Limb (tissue), 2 donors: ENCODE measurements around the gene HOXC11.

Source experiments
- DNase-seq, 2 donors: peaks; one replicate each; pipeline ENCODE4 v3.0.0-alpha.2; 2016; ENCODE audit errors: extremely low spot score in 2 of 2

Gene HOXC11

GRCh38 chr12:53973236-53974042 is 513 bp downstream of the HOXC11 start:
- DNase-seq, result no peak

GRCh38 chr12:53974084-53975063 is 1.4 kb downstream of the HOXC11 start, which contains the start of gene HOTAIR:
HOTAIR (minus strand) TSS chr12:53974954.
- no peak for DNase-seq

- DNase-seq, result no peak
Observed at GRCh38 chr12:53975064-53975471, 2.1 kb downstream of the HOXC11 start.

- DNase-seq, result no peak
Observed at GRCh38 chr12:53975479-53976152, 2.7 kb downstream of the HOXC11 start.

- peak in 1 of 2 donors; percentile 77 for DNase-seq
Observed at GRCh38 chr12:53976172-53976822, 3.4 kb downstream of the HOXC11 start.

- no peak for DNase-seq
Observed at GRCh38 chr12:53976823-53977595, 4.1 kb downstream of the HOXC11 start.

- DNase-seq, result no peak
Observed at GRCh38 chr12:53977596-53978445, 4.9 kb downstream of the HOXC11 start.

- no peak for DNase-seq
Observed at GRCh38 chr12:53978477-53979356, 5.8 kb downstream of the HOXC11 start.

- no peak for DNase-seq
Observed at GRCh38 chr12:53980104-53980801, 7.3 kb downstream of the HOXC11 start.

- no peak for DNase-seq
Observed at GRCh38 chr12:53980802-53981496, 8.0 kb downstream of the HOXC11 start.

- DNase-seq, result no peak
Observed at GRCh38 chr12:53981634-53982565, 9.0 kb downstream of the HOXC11 start.

GRCh38 chr12:53982648-53983567 is 10.0 kb downstream of the HOXC11 start:
- DNase-seq, result no peak

- no peak for DNase-seq
Observed at GRCh38 chr12:53983568-53983949, 10.6 kb downstream of the HOXC11 start.

GRCh38 chr12:53983950-53984572 is 11.1 kb downstream of the HOXC11 start:
- peak in 1 of 2 donors; percentile 71 for DNase-seq
